H1 (cell line): ENCODE results near the gene GTF2F2. TPM values are rescaled to one million over a fixed set of nuclear protein-coding genes. Genes with fewer than 3 reads are reported as not detected.

Experiments
- CTCF ChIA-PET: fragments of 300-600 bp; sonication (Branson Sonifier 250); formaldehyde crosslinking; loops from one replicate; lab custom pipeline; 2021; ENCODE audit not compliant: partially characterized antibody; lab: Charles Lee
- POLR2A ChIA-PET: fragments of 300-600 bp; sonication (Branson Sonifier 250); formaldehyde crosslinking; loops from one replicate; lab custom pipeline; 2021; ENCODE audit warnings: inconsistent platforms; ENCODE audit not compliant: partially characterized antibody; lab: Charles Lee
- DNase-seq, 2 experiments: peaks; one replicate each; pipeline versions ENCODE4 v3.0.0 to v3.0.0-alpha.2; 2010 to 2022; ENCODE audit warnings: low spot score in 2 of 2, low read depth in 1 of 2, mixed read lengths in 1 of 2
- FAIRE-seq: peaks from 2 replicates; lab custom pipeline; 2011; peaks lifted over from hg19 to GRCh38; lab: Jason Lieb, UNC
- H2AFZ ChIP-seq: 2 replicates; pipeline ENCODE4 v1.8.1; 2012; ENCODE audit warnings: low read length, inconsistent platforms
- H2AK5ac ChIP-seq: 2 replicates; pipeline ENCODE4 v1.6.1; 2013; ENCODE audit warnings: low read depth, low read length
- H2BK120ac ChIP-seq: replicated peaks from 2 replicates; pipeline ENCODE3; 2013; ENCODE audit warnings: low read depth, low read length, inconsistent platforms
- H2BK12ac ChIP-seq: 2 replicates; pipeline ENCODE4 v1.6.1; 2013; ENCODE audit warnings: low read depth, low read length
- H2BK15ac ChIP-seq: 2 replicates; pipeline ENCODE4 v1.6.1; 2013; ENCODE audit warnings: low read length
- H2BK20ac ChIP-seq: 2 replicates; pipeline ENCODE4 v1.6.1; 2013; ENCODE audit warnings: low read length
- H2BK5ac ChIP-seq: 2 replicates; pipeline ENCODE4 v1.6.1; 2013; ENCODE audit warnings: low read depth, low read length
- H3K14ac ChIP-seq: 2 replicates; pipeline ENCODE4 v1.6.1; 2013; ENCODE audit warnings: inconsistent platforms; ENCODE audit not compliant: insufficient read length
- H3K18ac ChIP-seq: 2 replicates; pipeline ENCODE4 v1.6.1; 2013; ENCODE audit warnings: low read length; ENCODE audit errors: extremely low read depth
- H3K23ac ChIP-seq: 2 replicates; pipeline ENCODE4 v1.6.1; 2013; ENCODE audit warnings: inconsistent platforms; ENCODE audit not compliant: insufficient read length
- H3K23me2 ChIP-seq: 2 replicates; pipeline ENCODE4 v1.6.1; 2013; ENCODE audit warnings: low read depth, low read length
- H3K27ac ChIP-seq: 2 replicates; pipeline ENCODE4 v1.6.1; 2011; ENCODE audit warnings: low read depth, low read length, inconsistent platforms
- H3K27me3 ChIP-seq, 4 experiments: replicated peaks in 1 of 4; 1 replicate in 1 of 4; 2 replicates in 3 of 4; pipeline versions ENCODE4 v1.6.1 to v1.8.1; 2011 to 2013; ENCODE audit warnings: low read length in 3 of 4, mild to moderate bottlenecking in 3 of 4, inconsistent platforms in 2 of 4, mixed read lengths in 2 of 4, moderate library complexity in 1 of 4; ENCODE audit not compliant: control insufficient read depth in 3 of 4, insufficient read depth in 3 of 4; ENCODE audit errors: extremely low read depth in 1 of 4
- H3K36me3 ChIP-seq, 4 experiments: 2 replicates each; pipeline versions ENCODE4 v1.6.1 to v1.8.1; 2011 to 2013; ENCODE audit warnings: mild to moderate bottlenecking in 4 of 4, low read length in 3 of 4, moderate library complexity in 2 of 4, control low read depth in 1 of 4, inconsistent platforms in 1 of 4; ENCODE audit not compliant: insufficient read depth in 4 of 4, control insufficient read depth in 2 of 4
- H3K4ac ChIP-seq: replicated peaks from 2 replicates; pipeline ENCODE3; 2013; ENCODE audit warnings: low read length, low read depth, mixed read lengths, inconsistent platforms; ENCODE audit not compliant: insufficient read length
- H3K4me1 ChIP-seq, 4 experiments: replicated peaks in 1 of 4; 1 replicate in 1 of 4; 2 replicates in 3 of 4; pipeline versions ENCODE4 v1.6.1 to v1.8.1; 2011 to 2013; ENCODE audit warnings: low read length in 3 of 4, inconsistent platforms in 2 of 4, mixed read lengths in 1 of 4; ENCODE audit not compliant: insufficient read depth in 4 of 4, control insufficient read depth in 3 of 4
- H3K4me2 ChIP-seq, 2 experiments: 2 replicates each; pipeline versions ENCODE4 v1.6.1 to v1.8.1; 2011 to 2013; ENCODE audit warnings: low read depth in 2 of 2, low read length in 2 of 2, control low read depth in 1 of 2, inconsistent platforms in 1 of 2, mild to moderate bottlenecking in 1 of 2; ENCODE audit not compliant: insufficient read depth in 1 of 2
- H3K4me3 ChIP-seq, 4 experiments: fragments of 200-600, 300-600 bp in 1 of 4; sonication (generic), shearing (Covaris generic), sonication (Bioruptor Twin) in 1 of 4; 2 replicates each; pipeline versions ENCODE4 v1.5.1 to v1.8.1; 2011 to 2016; ENCODE audit warnings: low read length in 4 of 4, low read depth in 3 of 4, control low read depth in 2 of 4, inconsistent platforms in 2 of 4, mild to moderate bottlenecking in 2 of 4, mixed read lengths in 1 of 4, moderate library complexity in 1 of 4; ENCODE audit not compliant: insufficient read depth in 2 of 4; ENCODE audit errors: extremely low read depth in 1 of 4
- H3K56ac ChIP-seq: replicated peaks from 2 replicates; pipeline ENCODE3; 2013; ENCODE audit warnings: low read depth, mild to moderate bottlenecking, mixed read lengths, low read length, inconsistent platforms; ENCODE audit not compliant: insufficient read length
- H3K79me1 ChIP-seq: 2 replicates; pipeline ENCODE4 v1.6.1; 2013; ENCODE audit warnings: low read depth, low read length, control low read depth
- H3K79me2 ChIP-seq, 2 experiments: 2 replicates each; pipeline versions ENCODE4 v1.6.1 to v1.8.1; 2012 to 2013; ENCODE audit warnings: low read length in 2 of 2, mild to moderate bottlenecking in 2 of 2, inconsistent platforms in 1 of 2; ENCODE audit not compliant: insufficient read depth in 2 of 2, control insufficient read depth in 1 of 2
- H3K9ac ChIP-seq, 4 experiments: replicated peaks in 1 of 4; 1 replicate in 1 of 4; 2 replicates in 3 of 4; pipeline versions ENCODE4 v1.6.1 to v1.8.1; 2011 to 2013; ENCODE audit warnings: low read depth in 3 of 4, low read length in 3 of 4, control low read depth in 2 of 4, mild to moderate bottlenecking in 2 of 4, moderate library complexity in 2 of 4, inconsistent platforms in 1 of 4; ENCODE audit errors: extremely low read depth in 1 of 4
- H3K9me3 ChIP-seq, 2 experiments: 2 replicates each; pipeline versions ENCODE4 v1.6.1 to v1.8.1; 2012 to 2013; ENCODE audit warnings: mild to moderate bottlenecking in 2 of 2, moderate library complexity in 2 of 2, control low read depth in 1 of 2, inconsistent platforms in 1 of 2, low read depth in 1 of 2, low read length in 1 of 2, mixed read lengths in 1 of 2; ENCODE audit not compliant: insufficient read depth in 2 of 2
- H4K20me1 ChIP-seq, 2 experiments: replicated peaks in 1 of 2; 2 replicates each; pipeline versions ENCODE3 to v1.8.1; 2011 to 2013; ENCODE audit warnings: inconsistent platforms in 2 of 2, low read length in 2 of 2, mild to moderate bottlenecking in 1 of 2; ENCODE audit not compliant: insufficient read depth in 2 of 2, control insufficient read depth in 1 of 2
- H4K5ac ChIP-seq: 2 replicates; pipeline ENCODE4 v1.6.1; 2013; ENCODE audit warnings: low read length, low read depth, mixed read lengths, inconsistent platforms; ENCODE audit not compliant: insufficient read length
- H4K8ac ChIP-seq: 2 replicates; pipeline ENCODE4 v1.8.0; 2013; ENCODE audit warnings: mild to moderate bottlenecking, moderate library complexity, low read length, inconsistent platforms; ENCODE audit not compliant: insufficient read depth; ENCODE audit errors: extremely low read depth
- H4K91ac ChIP-seq: replicated peaks from 2 replicates; pipeline ENCODE3; 2013; ENCODE audit warnings: low read length, mixed read lengths, inconsistent platforms; ENCODE audit not compliant: insufficient read length
- CHD2 ChIP-seq: IDR thresholded peaks from 2 replicates; pipeline ENCODE4 v1.6.1; 2012; ENCODE audit warnings: low read length, improper control_type of control experiment
- POLR2A ChIP-seq, 2 experiments: IDR thresholded peaks; 1 replicate in 1 of 2; 2 replicates in 1 of 2; pipeline ENCODE4 v1.6.1; 2011; ENCODE audit warnings: low read depth in 2 of 2, low read length in 2 of 2, mild to moderate bottlenecking in 2 of 2; ENCODE audit errors: control extremely low read depth in 1 of 2
- POLR2AphosphoS5 ChIP-seq: IDR thresholded peaks from 2 replicates; pipeline ENCODE4 v1.6.1; 2011; ENCODE audit warnings: low read depth, low read length
- RAD21 ChIP-seq, 2 experiments: IDR thresholded peaks in 1 of 2; conservative IDR thresholded peaks in 1 of 2; 2 replicates each; pipeline ENCODE4 v1.6.1; 2011; ENCODE audit warnings: low read depth in 2 of 2, low read length in 2 of 2, improper control_type of control experiment in 1 of 2, inconsistent platforms in 1 of 2, mild to moderate bottlenecking in 1 of 2, moderate library complexity in 1 of 2
- WGBS, 2 experiments: shearing (Covaris generic) in 1 of 2; methylation state at CpG; one replicate each; pipeline versions ENCODE4 v1.1.6 to v1.1.7; 2013 to 2015; ENCODE audit warnings: low lambda C conversion rate in 2 of 2, mixed read lengths in 2 of 2, inconsistent platforms in 1 of 2, low coverage in 1 of 2, missing lambda C conversion rate in 1 of 2; ENCODE audit not compliant: insufficient replicate concordance in 2 of 2, insufficient coverage in 1 of 2, insufficient read length in 1 of 2; ENCODE audit errors: extremely low coverage in 1 of 2, missing lambda C conversion rate in 1 of 2; 5-methylcytosine and 5-hydroxymethylcytosine counted together
- polyA plus RNA-seq, 7 experiments: library from polyadenylated mRNA; depleted of rRNA in 3 of 7; stranded (reverse) in 5 of 7; unstranded in 2 of 7; fragments of >200 nt in 5 of 7; fragments of 200-250 nt in 2 of 7; gene quantifications; 1 replicate in 5 of 7; 2 replicates in 1 of 7; 4 replicates in 1 of 7; pipeline versions ENCODE4 v1.2.1 to v1.2.3, GENCODE V29; 2011 to 2013; ENCODE audit warnings: missing spikeins in 2 of 7, mixed read lengths in 2 of 7
- total RNA-seq: library from RNA; stranded (reverse); fragmentation: NEBNext Ultra II Directional; extraction: Animal tissue kit (Norgen Biotek cat#: 25700); gene quantifications from 2 replicates; pipeline ENCODE4 v1.2.1, GENCODE V29; 2021
- TF ChIP-seq, protein P1 (sequence below): IDR thresholded peaks from 2 replicates; pipeline ENCODE4 v1.6.1; 2012; ENCODE audit warnings: inconsistent platforms
- TF ChIP-seq, protein P2 (sequence below), 3 experiments: IDR thresholded peaks; 1 replicate in 2 of 3; 2 replicates in 1 of 3; pipeline versions ENCODE4 v1.5.1 to v1.6.1; 2011; ENCODE audit warnings: low read length in 3 of 3, mild to moderate bottlenecking in 3 of 3, inconsistent platforms in 2 of 3, low read depth in 1 of 3, moderate library complexity in 1 of 3; ENCODE audit not compliant: insufficient read depth in 1 of 3; ENCODE audit errors: control extremely low read depth in 1 of 3

GTF2F2 gene
- total and polyA plus RNA-seq, 2 of the 8 experiments (the other 6 are each of a cell fraction or from before 2014, with no cell fraction given): 10.8 to 31.1 TPM

DNA sequence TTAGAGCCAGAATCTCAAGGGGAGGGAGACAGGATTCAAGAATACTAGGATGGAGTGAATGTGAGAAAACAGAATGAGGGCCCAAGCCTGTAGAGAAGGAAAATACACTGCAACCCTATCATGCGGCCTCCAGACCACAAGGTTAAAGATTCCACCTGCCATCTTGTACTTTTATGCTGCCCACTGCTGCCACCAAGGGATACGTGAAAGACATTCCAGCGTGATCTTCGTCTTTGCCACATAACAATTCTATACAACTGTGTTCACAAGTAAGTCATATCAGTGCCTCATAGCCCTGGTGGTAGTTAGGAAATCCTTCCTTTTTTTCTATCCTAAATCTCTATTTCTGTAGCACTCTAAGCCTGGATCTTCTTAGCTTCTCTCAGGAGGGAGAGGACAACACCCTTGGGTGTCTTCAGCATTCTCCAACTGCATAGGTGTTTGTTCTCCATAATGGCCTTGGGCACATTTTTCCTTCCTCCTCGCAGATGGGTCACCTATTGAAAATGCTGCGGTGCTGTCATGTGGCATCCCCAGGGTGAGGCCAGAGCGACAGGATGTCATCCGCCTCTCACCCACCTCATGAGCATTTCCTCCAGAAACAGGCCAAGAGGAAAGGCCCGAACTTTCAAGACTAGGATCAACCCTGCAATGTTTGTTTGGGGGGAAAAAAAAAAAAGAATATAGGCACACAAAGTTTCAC, 207.1 kb downstream of the GTF2F2 start:
- DNase-seq: no peak
- no peak overlapping the region for H2BK5ac ChIP-seq
- WGBS, 2 experiments: 88% methylated on average over 9 of the region's 9 CpGs; no CpG with 5 or more reads in 1 of the 2 experiments
- H2AK5ac ChIP-seq: no peak overlapping the region
- no peak overlapping the region for H3K23ac ChIP-seq
- H3K27ac ChIP-seq: no peak overlapping the region
- H4K8ac ChIP-seq: no peak overlapping the region
- no peak overlapping the region for H3K14ac ChIP-seq
- H3K4ac ChIP-seq: no peak overlapping the region
- no peak overlapping the region for H4K91ac ChIP-seq
- H3K56ac ChIP-seq: no peak overlapping the region
- no peak for FAIRE-seq
- H3K18ac ChIP-seq: no peak overlapping the region
- H3K23me2 ChIP-seq: no peaks in the 10 kb centered on the region
- H2AFZ ChIP-seq: no peak overlapping the region
- H3K9me3 ChIP-seq: no peaks in the 10 kb centered on the region
- no peaks in the 10 kb centered on the region for H3K79me2 ChIP-seq
- H4K5ac ChIP-seq: no peak overlapping the region
- CTCF ChIA-PET: interaction anchor here (0.6 to 1.0 kb wide), 3 partner anchors 47 to 677 kb away, joined by 3 to 4 read pairs (median 3); no protein-coding TSS in a partner anchor
- H3K4me1 ChIP-seq: no peaks in the 10 kb centered on the region
- H3K36me3 ChIP-seq: no peaks in the 10 kb centered on the region
- no peak overlapping the region for H3K4me2 ChIP-seq
- H2BK15ac ChIP-seq: no peak overlapping the region
- H3K27me3 ChIP-seq: no peaks in the 10 kb centered on the region
- H4K20me1 ChIP-seq: no peaks in the 10 kb centered on the region
- TF ChIP-seq RAD21 (IDR thresholded peaks at IDR 0.05 in 1 of 2, conservative IDR thresholded peaks at IDR 0.05 in 1 of 2; ENCODE audit: low read depth in 2 of 2, low read length in 2 of 2) (peak; percentile 15 to 45; a peak in 2 of 4 replicates), CHD2 (no peak), POLR2A (IDR thresholded peaks at IDR 0.05; ENCODE audit: control extremely low read depth in 1 of 2, low read depth in 2 of 2, low read length in 2 of 2) (peak in 1 of 2 experiments; percentile 68; a peak in 2 of 3 replicates), POLR2AphosphoS5 (peak; percentile 56)
- TF ChIP-seq, protein P1, sequence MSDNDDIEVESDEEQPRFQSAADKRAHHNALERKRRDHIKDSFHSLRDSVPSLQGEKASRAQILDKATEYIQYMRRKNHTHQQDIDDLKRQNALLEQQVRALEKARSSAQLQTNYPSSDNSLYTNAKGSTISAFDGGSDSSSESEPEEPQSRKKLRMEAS: no peak
- TF ChIP-seq, protein P2, sequence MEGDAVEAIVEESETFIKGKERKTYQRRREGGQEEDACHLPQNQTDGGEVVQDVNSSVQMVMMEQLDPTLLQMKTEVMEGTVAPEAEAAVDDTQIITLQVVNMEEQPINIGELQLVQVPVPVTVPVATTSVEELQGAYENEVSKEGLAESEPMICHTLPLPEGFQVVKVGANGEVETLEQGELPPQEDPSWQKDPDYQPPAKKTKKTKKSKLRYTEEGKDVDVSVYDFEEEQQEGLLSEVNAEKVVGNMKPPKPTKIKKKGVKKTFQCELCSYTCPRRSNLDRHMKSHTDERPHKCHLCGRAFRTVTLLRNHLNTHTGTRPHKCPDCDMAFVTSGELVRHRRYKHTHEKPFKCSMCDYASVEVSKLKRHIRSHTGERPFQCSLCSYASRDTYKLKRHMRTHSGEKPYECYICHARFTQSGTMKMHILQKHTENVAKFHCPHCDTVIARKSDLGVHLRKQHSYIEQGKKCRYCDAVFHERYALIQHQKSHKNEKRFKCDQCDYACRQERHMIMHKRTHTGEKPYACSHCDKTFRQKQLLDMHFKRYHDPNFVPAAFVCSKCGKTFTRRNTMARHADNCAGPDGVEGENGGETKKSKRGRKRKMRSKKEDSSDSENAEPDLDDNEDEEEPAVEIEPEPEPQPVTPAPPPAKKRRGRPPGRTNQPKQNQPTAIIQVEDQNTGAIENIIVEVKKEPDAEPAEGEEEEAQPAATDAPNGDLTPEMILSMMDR (IDR thresholded peaks at IDR 0.05; ENCODE audit: control extremely low read depth in 1 of 3, insufficient read depth in 1 of 3, low read depth in 1 of 3, low read length in 3 of 3): peak in 1 of 3 experiments; percentile 28; a peak in 1 of 4 replicates
- TF ChIP-seq, all 59 proteins: peak for 4
- H3K9ac ChIP-seq: no peak overlapping the region
- H2BK12ac ChIP-seq: no peak overlapping the region
- H3K79me1 ChIP-seq: no peaks in the 10 kb centered on the region
- POLR2A ChIA-PET: interaction anchor here (0.6 to 17.8 kb wide), 6 partner anchors 9 to 1415 kb away, joined by 3 to 319 read pairs (median 6); partner anchors contain the start of gene TPT1
- H3K4me3 ChIP-seq: no peak overlapping the region
- H2BK120ac ChIP-seq: no peak overlapping the region
- no peak overlapping the region for H2BK20ac ChIP-seq
